Measurements from ENCODE around the gene TEKTIP1. TPM values are rescaled to one million over a fixed set of nuclear protein-coding genes. Genes with fewer than 3 reads are reported as not detected.
A peak's percentile ranks its signal among the peaks of the same experiment; 100 is the strongest.

TEKTIP1 gene
- total and polyA plus RNA-seq, 5 donors from 2014 or later: 0.44 to 10.9 TPM; not detected in 3

GRCh38 chr19:3509566-3509989 is 29.4 kb upstream of the TEKTIP1 start:
- H3K4me3 ChIP-seq (ENCODE audit: low read depth, low read length): no peak overlapping the region
- H3K27ac Mint-ChIP-seq: peak overlapping the region in 2 of 3 donors; percentile 65 to 82
- peaks cover 7% of the 10 kb centered on the region for H3K36me3 ChIP-seq (ENCODE audit: control insufficient read depth, insufficient read depth, low read length)
- DNase-seq (no peak), ATAC-seq (ENCODE audit: low read depth in 2 of 2) (no peak)
- peak overlapping the region; percentile 40 to 94 (median 80) for H3K4me3 Mint-ChIP-seq
- H3K27me3 ChIP-seq (ENCODE audit: control insufficient read depth, insufficient read depth, low read length): no peaks in the 10 kb centered on the region
- H3K9me3 Mint-ChIP-seq: peaks cover 0 to 1% (median 0%) of the 10 kb centered on the region in 7 donors
- H3K4me1 Mint-ChIP-seq: peaks cover 5 to 72% (median 34%) of the 10 kb centered on the region in 4 donors
- H3K36me3 Mint-ChIP-seq: no peaks in the 10 kb centered on the region
- H3K27ac ChIP-seq (ENCODE audit: insufficient read depth, low read length, poor library complexity, severe bottlenecking): no peak overlapping the region
- H3K9me3 ChIP-seq (ENCODE audit: control insufficient read depth in 2 of 2, low read length in 2 of 2): no peaks in the 10 kb centered on the region
- peaks cover 34% of the 10 kb centered on the region for H3K4me1 ChIP-seq (ENCODE audit: control insufficient read depth, insufficient read depth, low read length, poor library complexity, severe bottlenecking)
- H3K27me3 Mint-ChIP-seq: no peaks in the 10 kb centered on the region

- peaks cover 32% of the 10 kb centered on the region for H3K4me1 ChIP-seq (ENCODE audit: control insufficient read depth, insufficient read depth, low read length, poor library complexity, severe bottlenecking)
- no peaks in the 10 kb centered on the region for H3K27me3 ChIP-seq (ENCODE audit: control insufficient read depth, insufficient read depth, low read length)
- no peaks in the 10 kb centered on the region for H3K9me3 ChIP-seq (ENCODE audit: control insufficient read depth in 2 of 2, low read length in 2 of 2)
- no peaks in the 10 kb centered on the region for H3K36me3 Mint-ChIP-seq
- DNase-seq: no peak
- ATAC-seq (ENCODE audit: low read depth in 2 of 2): no peak
- H3K27ac Mint-ChIP-seq: no peak overlapping the region
- no peak overlapping the region for H3K4me3 ChIP-seq (ENCODE audit: low read depth, low read length)
- H3K4me3 Mint-ChIP-seq: peak overlapping the region in 2 of 4 donors; percentile 32 to 88
- peaks cover 3 to 69% (median 35%) of the 10 kb centered on the region in 4 donors for H3K4me1 Mint-ChIP-seq
- H3K27me3 Mint-ChIP-seq: no peaks in the 10 kb centered on the region
- H3K9me3 Mint-ChIP-seq: peaks cover 0 to 1% (median 0%) of the 10 kb centered on the region in 7 donors
- H3K36me3 ChIP-seq (ENCODE audit: control insufficient read depth, insufficient read depth, low read length): peaks cover 7% of the 10 kb centered on the region
- H3K27ac ChIP-seq (ENCODE audit: insufficient read depth, low read length, poor library complexity, severe bottlenecking): no peak overlapping the region
Observed at GRCh38 chr19:3510727-3511126, 28.2 kb upstream of the TEKTIP1 start.

GRCh38 chr19:3511506-3512251 is 27.3 kb upstream of the TEKTIP1 start:
- H3K4me1 ChIP-seq (ENCODE audit: control insufficient read depth, insufficient read depth, low read length, poor library complexity, severe bottlenecking): peaks cover 41% of the 10 kb centered on the region

GRCh38 chr19:3512562-3513228 is 26.3 kb upstream of the TEKTIP1 start:
- Histone ChIP-seq H3K4me3 (ENCODE audit: low read depth, low read length) (no peak overlapping the region), H3K27ac (ENCODE audit: insufficient read depth, low read length, poor library complexity, severe bottlenecking) (no peak overlapping the region), H3K9me3 (ENCODE audit: control insufficient read depth in 2 of 2, low read length in 2 of 2) (no peaks in the 10 kb centered on the region), H3K36me3 (ENCODE audit: control insufficient read depth, insufficient read depth, low read length) (peaks cover 7% of the 10 kb centered on the region), H3K4me1 (ENCODE audit: control insufficient read depth, insufficient read depth, low read length, poor library complexity, severe bottlenecking) (peaks cover 37% of the 10 kb centered on the region), H3K27me3 (ENCODE audit: control insufficient read depth, insufficient read depth, low read length) (no peaks in the 10 kb centered on the region)
- H3K27me3 Mint-ChIP-seq: no peaks in the 10 kb centered on the region
- DNase-seq: no peak
- no peak for ATAC-seq (ENCODE audit: low read depth in 2 of 2)
- no peaks in the 10 kb centered on the region for H3K36me3 Mint-ChIP-seq
- peak overlapping the region in 1 of 4 donors; percentile 41 for H3K4me3 Mint-ChIP-seq
- no peak overlapping the region for H3K27ac Mint-ChIP-seq
- peaks cover 0 to 73% (median 30%) of the 10 kb centered on the region in 4 donors for H3K4me1 Mint-ChIP-seq
- H3K9me3 Mint-ChIP-seq: peaks cover 0 to 1% (median 0%) of the 10 kb centered on the region in 7 donors

More at GRCh38 chr19:3511506-3512251, 27.3 kb upstream of the TEKTIP1 start:
- Histone ChIP-seq H3K9me3 (ENCODE audit: control insufficient read depth in 2 of 2, low read length in 2 of 2) (no peaks in the 10 kb centered on the region), H3K27ac (ENCODE audit: insufficient read depth, low read length, poor library complexity, severe bottlenecking) (no peak overlapping the region), H3K27me3 (ENCODE audit: control insufficient read depth, insufficient read depth, low read length) (no peaks in the 10 kb centered on the region), H3K36me3 (ENCODE audit: control insufficient read depth, insufficient read depth, low read length) (peaks cover 7% of the 10 kb centered on the region), H3K4me3 (ENCODE audit: low read depth, low read length) (no peak overlapping the region)
- no peak for DNase-seq
- Mint-ChIP-seq H3K36me3 (no peaks in the 10 kb centered on the region), H3K27me3 (no peaks in the 10 kb centered on the region), H3K9me3 (peaks cover 0 to 1% (median 0%) of the 10 kb centered on the region in 7 donors), H3K4me3 (peak overlapping the region in 1 of 4 donors; percentile 67), H3K4me1 (peaks cover 0 to 76% (median 34%) of the 10 kb centered on the region in 4 donors), H3K27ac (no peak overlapping the region)
- ATAC-seq (ENCODE audit: low read depth in 2 of 2): no peak

GRCh38 chr19:3513229-3514140 is 25.5 kb upstream of the TEKTIP1 start:
- H3K9me3 Mint-ChIP-seq: peaks cover 0 to 1% (median 0%) of the 10 kb centered on the region in 7 donors
- DNase-seq (no peak), ATAC-seq (ENCODE audit: low read depth in 2 of 2) (no peak)
- no peaks in the 10 kb centered on the region for H3K36me3 Mint-ChIP-seq
- Histone ChIP-seq H3K4me1 (ENCODE audit: control insufficient read depth, insufficient read depth, low read length, poor library complexity, severe bottlenecking) (peaks cover 31% of the 10 kb centered on the region), H3K4me3 (ENCODE audit: low read depth, low read length) (no peak overlapping the region), H3K27ac (ENCODE audit: insufficient read depth, low read length, poor library complexity, severe bottlenecking) (no peak overlapping the region), H3K27me3 (ENCODE audit: control insufficient read depth, insufficient read depth, low read length) (no peaks in the 10 kb centered on the region), H3K9me3 (ENCODE audit: control insufficient read depth in 2 of 2, low read length in 2 of 2) (no peaks in the 10 kb centered on the region), H3K36me3 (ENCODE audit: control insufficient read depth, insufficient read depth, low read length) (peaks cover 7% of the 10 kb centered on the region)
- no peaks in the 10 kb centered on the region for H3K27me3 Mint-ChIP-seq
- peak overlapping the region in 1 of 4 donors; percentile 41 for H3K4me3 Mint-ChIP-seq
- H3K27ac Mint-ChIP-seq: peak overlapping the region in 1 of 3 donors; percentile 25
- peaks cover 0 to 76% (median 30%) of the 10 kb centered on the region in 4 donors for H3K4me1 Mint-ChIP-seq

GRCh38 chr19:3514930-3515329 is 24.0 kb upstream of the TEKTIP1 start:
- peaks cover 23% of the 10 kb centered on the region for H3K4me1 ChIP-seq (ENCODE audit: control insufficient read depth, insufficient read depth, low read length, poor library complexity, severe bottlenecking)
- Mint-ChIP-seq H3K4me1 (peaks cover 0 to 64% (median 22%) of the 10 kb centered on the region in 4 donors), H3K27me3 (no peaks in the 10 kb centered on the region), H3K36me3 (no peaks in the 10 kb centered on the region), H3K9me3 (no peaks in the 10 kb centered on the region), H3K27ac (no peak overlapping the region), H3K4me3 (peak overlapping the region in 1 of 4 donors; percentile 64)
- H3K27me3 ChIP-seq (ENCODE audit: control insufficient read depth, insufficient read depth, low read length): no peaks in the 10 kb centered on the region
- H3K4me3 ChIP-seq (ENCODE audit: low read depth, low read length): no peak overlapping the region
- H3K9me3 ChIP-seq (ENCODE audit: control insufficient read depth in 2 of 2, low read length in 2 of 2): no peaks in the 10 kb centered on the region
- H3K27ac ChIP-seq (ENCODE audit: insufficient read depth, low read length, poor library complexity, severe bottlenecking): no peak overlapping the region
- DNase-seq (no peak), ATAC-seq (ENCODE audit: low read depth in 2 of 2) (no peak)
- peaks cover 9% of the 10 kb centered on the region for H3K36me3 ChIP-seq (ENCODE audit: control insufficient read depth, insufficient read depth, low read length)

GRCh38 chr19:3515891-3516422 is 23.0 kb upstream of the TEKTIP1 start:
- DNase-seq (no peak), ATAC-seq (ENCODE audit: low read depth in 2 of 2) (no peak)
- H3K27me3 Mint-ChIP-seq: no peaks in the 10 kb centered on the region
- no peaks in the 10 kb centered on the region for H3K9me3 Mint-ChIP-seq
- no peak overlapping the region for H3K27ac Mint-ChIP-seq
- peaks cover 0 to 60% (median 17%) of the 10 kb centered on the region in 4 donors for H3K4me1 Mint-ChIP-seq
- no peaks in the 10 kb centered on the region for H3K9me3 ChIP-seq (ENCODE audit: control insufficient read depth in 2 of 2, low read length in 2 of 2)
- H3K27ac ChIP-seq (ENCODE audit: insufficient read depth, low read length, poor library complexity, severe bottlenecking): no peak overlapping the region
- H3K4me1 ChIP-seq (ENCODE audit: control insufficient read depth, insufficient read depth, low read length, poor library complexity, severe bottlenecking): peaks cover 23% of the 10 kb centered on the region
- peaks cover 9% of the 10 kb centered on the region for H3K36me3 ChIP-seq (ENCODE audit: control insufficient read depth, insufficient read depth, low read length)
- H3K4me3 Mint-ChIP-seq: peak overlapping the region in 1 of 4 donors; percentile 65
- H3K27me3 ChIP-seq (ENCODE audit: control insufficient read depth, insufficient read depth, low read length): no peaks in the 10 kb centered on the region
- H3K4me3 ChIP-seq (ENCODE audit: low read depth, low read length): no peak overlapping the region
- peaks cover 2% of the 10 kb centered on the region for H3K36me3 Mint-ChIP-seq
